Lower lobe of right lung (tissue), 2 donors: ENCODE data around the gene SOBP. TPM values are rescaled to one million over a fixed set of nuclear protein-coding genes. Genes with fewer than 3 reads are reported as not detected.

ENCODE experiments used
- ATAC-seq, 2 donors: fragments of 200-7000 bp; cut with Tn5 transposase; one replicate each; pipeline ENCODE4 v1.9.1; 2020 to 2022; ENCODE audit warnings: mild to moderate bottlenecking in 2 of 2, moderate library complexity in 2 of 2
- DNase-seq: peaks from one replicate; pipeline ENCODE4 v3.0.0-alpha.2; 2020
- H3K27ac ChIP-seq: fragments of 200-600 bp; one replicate; pipeline ENCODE4 v1.8.0; 2022
- H3K27me3 ChIP-seq: fragments of 200-600 bp; one replicate; pipeline ENCODE4 v1.8.0; 2022; ENCODE audit warnings: low read depth
- H3K36me3 ChIP-seq: fragments of 200-600 bp; one replicate; pipeline ENCODE4 v1.8.0; 2022; ENCODE audit warnings: mild to moderate bottlenecking
- H3K4me1 ChIP-seq: fragments of 200-600 bp; one replicate; pipeline ENCODE4 v1.8.0; 2022
- H3K4me3 ChIP-seq: fragments of 200-600 bp; one replicate; pipeline ENCODE4 v1.8.0; 2022; ENCODE audit warnings: mild to moderate bottlenecking
- H3K9me3 ChIP-seq: fragments of 200-600 bp; one replicate; pipeline ENCODE4 v1.8.0; 2022
- CTCF ChIP-seq: fragments of 200-600 bp; IDR thresholded peaks from one replicate; pipeline ENCODE4 v1.8.0; 2022; ENCODE audit warnings: antibody characterized with exemption, mild to moderate bottlenecking
- intact Hi-C: fragments of 100-400 bp; cut with DNase I; formaldehyde crosslinking; loops from one replicate; pipeline ENCODE4 v1.11.0; 2022
- long read RNA-seq: library from polyadenylated mRNA; unstranded; transcript quantifications from one replicate; pipeline ENCODE4 v2.0.0, GENCODE V29; 2021
- total RNA-seq: library from RNA; stranded (reverse); fragmentation: NEBNext Ultra II Directional; extraction: Animal tissue kit (Norgen Biotek cat#: 25700); gene quantifications from one replicate; pipeline ENCODE4 v1.2.1, GENCODE V29; 2021
- donor health status: DM: no; HTN: yes; CAD: no; lungs with severe emphysema.

Gene SOBP, protein sequence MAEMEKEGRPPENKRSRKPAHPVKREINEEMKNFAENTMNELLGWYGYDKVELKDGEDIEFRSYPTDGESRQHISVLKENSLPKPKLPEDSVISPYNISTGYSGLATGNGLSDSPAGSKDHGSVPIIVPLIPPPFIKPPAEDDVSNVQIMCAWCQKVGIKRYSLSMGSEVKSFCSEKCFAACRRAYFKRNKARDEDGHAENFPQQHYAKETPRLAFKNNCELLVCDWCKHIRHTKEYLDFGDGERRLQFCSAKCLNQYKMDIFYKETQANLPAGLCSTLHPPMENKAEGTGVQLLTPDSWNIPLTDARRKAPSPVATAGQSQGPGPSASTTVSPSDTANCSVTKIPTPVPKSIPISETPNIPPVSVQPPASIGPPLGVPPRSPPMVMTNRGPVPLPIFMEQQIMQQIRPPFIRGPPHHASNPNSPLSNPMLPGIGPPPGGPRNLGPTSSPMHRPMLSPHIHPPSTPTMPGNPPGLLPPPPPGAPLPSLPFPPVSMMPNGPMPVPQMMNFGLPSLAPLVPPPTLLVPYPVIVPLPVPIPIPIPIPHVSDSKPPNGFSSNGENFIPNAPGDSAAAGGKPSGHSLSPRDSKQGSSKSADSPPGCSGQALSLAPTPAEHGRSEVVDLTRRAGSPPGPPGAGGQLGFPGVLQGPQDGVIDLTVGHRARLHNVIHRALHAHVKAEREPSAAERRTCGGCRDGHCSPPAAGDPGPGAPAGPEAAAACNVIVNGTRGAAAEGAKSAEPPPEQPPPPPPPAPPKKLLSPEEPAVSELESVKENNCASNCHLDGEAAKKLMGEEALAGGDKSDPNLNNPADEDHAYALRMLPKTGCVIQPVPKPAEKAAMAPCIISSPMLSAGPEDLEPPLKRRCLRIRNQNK
- total RNA-seq: 6.9 TPM
- long read RNA-seq, partial matches to known transcripts: 22 of 35 reads
- long read RNA-seq, other reads (novel, unspliced or antisense): 13 of 35 reads

DNA sequence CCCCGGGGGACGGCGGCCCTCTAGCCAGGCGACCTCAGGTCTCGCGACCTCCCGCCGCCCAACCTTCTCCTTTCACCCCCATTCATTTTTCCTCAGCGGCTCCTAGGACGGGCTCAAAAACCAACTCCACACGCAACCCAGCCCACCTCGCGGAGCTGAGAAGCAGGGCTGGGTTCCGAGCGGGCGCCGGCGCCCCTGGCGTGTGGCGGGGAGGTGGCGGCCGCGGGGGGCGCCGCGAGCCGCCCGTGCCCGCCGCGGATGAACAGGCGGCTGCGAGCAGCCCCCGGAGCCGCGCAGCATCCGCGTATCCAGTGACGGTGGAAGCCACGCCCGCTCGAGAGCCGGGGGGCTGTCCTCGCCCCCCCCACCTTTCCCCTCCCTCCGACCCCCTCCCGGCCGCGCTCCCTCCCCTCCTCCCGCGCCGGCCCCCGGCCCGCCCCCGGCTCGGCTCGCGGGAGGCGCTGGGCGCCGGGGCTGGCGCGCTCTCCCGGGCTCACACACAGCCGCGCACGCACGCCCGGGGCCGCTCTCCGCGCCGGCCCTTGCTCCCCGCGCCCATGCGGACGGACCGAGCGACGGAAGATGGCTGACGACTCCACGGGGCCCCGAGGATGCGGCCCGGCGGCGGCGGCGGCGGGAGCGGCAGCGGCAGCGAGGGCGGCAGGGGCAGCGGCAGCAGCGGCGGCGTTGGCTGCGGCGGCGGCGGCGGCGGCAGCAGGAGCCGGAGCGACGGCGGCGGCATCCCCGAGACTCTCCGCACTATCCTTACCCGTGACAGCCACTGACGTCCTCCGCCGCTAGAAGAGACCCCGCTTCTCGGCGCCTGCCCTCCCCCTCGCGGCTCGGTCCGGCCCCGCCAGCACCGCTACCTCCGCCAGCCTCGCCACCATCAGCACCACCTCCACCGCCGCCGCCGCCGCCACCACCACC lies at the start of gene SOBP:
Gene SOBP (plus strand): TSS at position 482 of the 930 bp plus-strand sequence. CDS start 500 bp downstream, outside the sequence.
- Histone ChIP-seq H3K4me3 (peak within 1 kb of the TSS; percentile 74), H3K4me1 (peaks cover 46% of the 10 kb centered on the region), H3K27ac (peak within 1 kb of the TSS; percentile 58), H3K36me3 (no peaks in the 10 kb centered on the region), H3K27me3 (peaks cover 30% of the 10 kb centered on the region), H3K9me3 (no peaks in the 10 kb centered on the region)
- intact Hi-C loops: no loop called here
- ATAC-seq (peak; percentile 52 to 67), DNase-seq (peak; percentile 55)
- no peak for TF ChIP-seq CTCF

DNA sequence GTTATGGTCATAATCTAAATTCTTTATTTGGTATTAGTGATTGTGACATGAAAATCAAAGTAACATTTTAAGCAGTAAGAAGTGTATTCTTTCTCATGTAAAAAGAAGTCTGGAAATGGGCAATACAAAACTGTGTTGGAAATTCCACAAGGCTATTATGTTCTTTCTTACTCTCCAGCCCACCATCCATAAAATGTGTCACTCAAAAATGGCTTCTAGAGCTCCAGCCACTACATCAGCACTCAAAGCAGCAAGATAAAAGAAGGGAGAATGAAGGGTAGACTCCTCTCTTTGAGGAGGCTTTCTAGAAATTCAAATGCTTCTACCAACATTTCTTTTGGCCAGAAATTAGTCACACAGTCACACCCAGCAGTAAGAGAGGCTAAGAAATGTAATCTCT lies 49.0 kb upstream of the SOBP start:
- Histone ChIP-seq H3K9me3 (no peaks in the 10 kb centered on the region), H3K27me3 (no peaks in the 10 kb centered on the region), H3K27ac (no peak overlapping the region), H3K4me3 (no peak overlapping the region), H3K36me3 (no peaks in the 10 kb centered on the region), H3K4me1 (no peaks in the 10 kb centered on the region)
- intact Hi-C loops: no loop called here
- DNase-seq: no peak
- no peak for ATAC-seq
- TF ChIP-seq CTCF: no peak

- Histone ChIP-seq H3K36me3 (no peaks in the 10 kb centered on the region), H3K4me1 (no peaks in the 10 kb centered on the region), H3K27me3 (no peaks in the 10 kb centered on the region), H3K4me3 (no peak overlapping the region), H3K9me3 (no peaks in the 10 kb centered on the region), H3K27ac (no peak overlapping the region)
- intact Hi-C loops: no loop called here
- DNase-seq: no peak
- no peak for ATAC-seq
- TF ChIP-seq CTCF: no peak
Observed at GRCh38 chr6:107441682-107442081, 48.2 kb upstream of the SOBP start.

GRCh38 chr6:107442938-107443607 lies 46.8 kb upstream of the SOBP start:
- no peak for ATAC-seq
- no peak for DNase-seq
- no peaks in the 10 kb centered on the region for H3K36me3 ChIP-seq
- H3K27me3 ChIP-seq: no peaks in the 10 kb centered on the region
- intact Hi-C loops: no loop called here
- H3K27ac ChIP-seq: no peak overlapping the region
- no peak overlapping the region for H3K4me3 ChIP-seq
- peaks cover 11% of the 10 kb centered on the region for H3K9me3 ChIP-seq
- H3K4me1 ChIP-seq: no peaks in the 10 kb centered on the region
- TF ChIP-seq CTCF: no peak
